A549 (cell line): Measurements from ENCODE around the gene VSIG2. TPM values are rescaled to one million over a fixed set of nuclear protein-coding genes. Genes with fewer than 3 reads are reported as not detected.

ENCODE experiments used
- ATAC-seq, 2 experiments: fragments of 200-7000 bp in 1 of 2; fragments of >200 bp in 1 of 2; cut with Nextera tagmentation in 1 of 2; cut with Tn5 transposase in 1 of 2; 3 replicates each; pipeline versions ENCODE4 v1.8.0 to v1.9.1; 2018 to 2020; ENCODE audit warnings: mild to moderate bottlenecking in 1 of 2, moderate library complexity in 1 of 2
- CTCF ChIA-PET: fragments of 300-600 bp; sonication (Branson Sonifier 250); formaldehyde crosslinking; extraction: SDS; loops from one replicate; lab custom pipeline; 2021; ENCODE audit warnings: antibody characterized with exemption, inconsistent platforms; lab: Yijun Ruan, JAX
- POLR2A ChIA-PET: fragments of 350-600 bp; formaldehyde crosslinking; extraction: SDS; loops from one replicate; lab custom pipeline; 2021; ENCODE audit warnings: antibody characterized with exemption, inconsistent platforms; lab: Yijun Ruan, JAX
- DNase-seq, 2 experiments: peaks; one replicate each; pipeline versions ENCODE4 v3.0.0 to v3.0.0-alpha.2; 2011 to 2016; ENCODE audit warnings: low read depth in 1 of 2, low spot score in 1 of 2
- FAIRE-seq: peaks from 2 replicates; lab custom pipeline; 2011; peaks lifted over from hg19 to GRCh38; lab: Jason Lieb, UNC
- H3K27ac ChIP-seq, 2 experiments: fragments of >200 bp; sonication (Bioruptor Twin); formaldehyde crosslinking; 3 replicates each; pipeline ENCODE4 v1.5.1; 2016 to 2017
- H3K4me1 ChIP-seq: fragments of >200 bp; sonication (Bioruptor Twin); formaldehyde crosslinking; 3 replicates; pipeline ENCODE4 v1.6.1; 2016
- H3K4me2 ChIP-seq: fragments of >200 bp; sonication (Bioruptor Twin); formaldehyde crosslinking; 3 replicates; pipeline ENCODE4 v1.6.1; 2016
- H3K4me3 ChIP-seq: fragments of >200 bp; sonication (Bioruptor Twin); formaldehyde crosslinking; 3 replicates; pipeline ENCODE4 v1.5.1; 2016
- H3K9me3 ChIP-seq: fragments of >200 bp; sonication (Bioruptor Twin); formaldehyde crosslinking; 3 replicates; pipeline ENCODE4 v1.6.1; 2016
- BHLHE40 ChIP-seq: IDR thresholded peaks from 2 replicates; pipeline ENCODE4 v1.6.1; 2012; ENCODE audit warnings: low read depth, low read length, inconsistent platforms
- CBX2 ChIP-seq: fragments of 200-600 bp; sonication (generic); IDR thresholded peaks from 2 replicates; pipeline ENCODE4 v1.6.1; 2016; ENCODE audit warnings: low read depth, mild to moderate bottlenecking, borderline replicate concordance
- CBX8 ChIP-seq: fragments of 200-600 bp; sonication (generic); IDR thresholded peaks from 2 replicates; pipeline ENCODE4 v1.6.1; 2016
- CHD2 ChIP-seq: fragments of 150-350 bp; IDR thresholded peaks from 2 replicates; pipeline ENCODE4 v1.6.1; 2014; ENCODE audit warnings: low read length; ENCODE audit not compliant: partially characterized antibody
- CHD4 ChIP-seq: fragments of 200-600 bp; sonication (generic); IDR thresholded peaks from 2 replicates; pipeline ENCODE4 v1.6.1; 2016; ENCODE audit warnings: antibody characterized with exemption, mild to moderate bottlenecking, borderline replicate concordance
- ELK1 ChIP-seq: fragments of 150-350 bp; IDR thresholded peaks from 2 replicates; pipeline ENCODE4 v1.6.1; 2014; ENCODE audit warnings: low read depth, mild to moderate bottlenecking, low read length
- EP300 ChIP-seq, 2 experiments: fragments of >200 bp; sonication (Bioruptor Twin); formaldehyde crosslinking; IDR thresholded peaks; 2 replicates in 1 of 2; 3 replicates in 1 of 2; pipeline ENCODE4 v1.6.1; 2016 to 2017
- ESRRA ChIP-seq: fragments of 150-350 bp; IDR thresholded peaks from 2 replicates; pipeline ENCODE4 v1.6.1; 2014; ENCODE audit warnings: mild to moderate bottlenecking, low read length, borderline replicate concordance
- FOXS1 ChIP-seq: fragments of 250-450 bp; sonication (Bioruptor Pico); IDR thresholded peaks from 2 replicates; pipeline ENCODE4 v1.5.0; 2020; ENCODE audit warnings: mild to moderate bottlenecking, moderate library complexity
- GATA3 ChIP-seq: IDR thresholded peaks from 2 replicates; pipeline ENCODE4 v1.6.1; 2012; ENCODE audit warnings: borderline replicate concordance
- HDAC2 ChIP-seq: fragments of 200-600 bp; sonication (generic); IDR thresholded peaks from 2 replicates; pipeline ENCODE4 v1.6.1; 2016
- HOXA7 ChIP-seq: fragments of 250-450 bp; sonication (Bioruptor Pico); IDR thresholded peaks from 2 replicates; pipeline ENCODE4 v1.5.0; 2020; ENCODE audit warnings: mild to moderate bottlenecking, moderate library complexity
- HOXB13 ChIP-seq: fragments of 250-450 bp; sonication (Bioruptor Pico); IDR thresholded peaks from 2 replicates; pipeline ENCODE4 v1.5.0; 2020; ENCODE audit warnings: low read depth, mild to moderate bottlenecking, moderate library complexity
- HOXB5 ChIP-seq: fragments of 250-450 bp; sonication (Bioruptor Pico); IDR thresholded peaks from 2 replicates; pipeline ENCODE4 v1.5.0; 2020; ENCODE audit warnings: mild to moderate bottlenecking, moderate library complexity
- MAFK ChIP-seq: fragments of 450-650 bp; IDR thresholded peaks from 2 replicates; pipeline ENCODE4 v1.6.1; 2014; ENCODE audit not compliant: partially characterized antibody
- MAZ ChIP-seq: fragments of 150-350 bp; IDR thresholded peaks from 2 replicates; pipeline ENCODE4 v1.6.1; 2014; ENCODE audit warnings: antibody characterized with exemption, low read depth, low read length, borderline replicate concordance
- NFE2L2 ChIP-seq: fragments of 150-350 bp; conservative IDR thresholded peaks from 2 replicates; pipeline ENCODE4 v1.6.1; 2014; ENCODE audit warnings: low read length
- NPAS2 ChIP-seq: fragments of 250-450 bp; sonication (Bioruptor Pico); IDR thresholded peaks from 2 replicates; pipeline ENCODE4 v1.8.0; 2022; ENCODE audit warnings: mild to moderate bottlenecking, moderate library complexity, borderline replicate concordance
- PHF8 ChIP-seq: fragments of 200-600 bp; sonication (generic); IDR thresholded peaks from 2 replicates; pipeline ENCODE4 v1.6.1; 2016; ENCODE audit warnings: low read depth, mild to moderate bottlenecking, antibody characterized with exemption, moderate library complexity, borderline replicate concordance
- RAD21 ChIP-seq, 2 experiments: fragments of >200 bp in 1 of 2; sonication (Bioruptor Twin) in 1 of 2; formaldehyde crosslinking in 1 of 2; IDR thresholded peaks in 1 of 2; conservative IDR thresholded peaks in 1 of 2; 2 replicates in 1 of 2; 3 replicates in 1 of 2; pipeline ENCODE4 v1.6.1; 2012 to 2018; ENCODE audit warnings: inconsistent platforms in 1 of 2
- USF2 ChIP-seq: fragments of 450-650 bp; IDR thresholded peaks from 2 replicates; pipeline ENCODE4 v1.6.1; 2014; ENCODE audit warnings: antibody characterized with exemption
- ZFP36 ChIP-seq: fragments of 450-650 bp; IDR thresholded peaks from 2 replicates; pipeline ENCODE4 v1.6.1; 2014; ENCODE audit warnings: borderline replicate concordance; ENCODE audit not compliant: partially characterized antibody
- WGBS: methylation state at CpG from one replicate; pipeline ENCODE4 v1.1.6; 2017; ENCODE audit errors: missing lambda C conversion rate; 5-methylcytosine and 5-hydroxymethylcytosine counted together
- polyA plus RNA-seq, 4 experiments: library from polyadenylated mRNA; depleted of rRNA in 3 of 4; stranded (reverse); fragments of >200 nt; fragmentation: RNase III in 1 of 4; extraction: RNeasy Plus Mini Kit Qiagen cat#74134 plus additional on column Dnase treatment in 1 of 4; gene quantifications; 2 replicates in 3 of 4; 3 replicates in 1 of 4; pipeline ENCODE4 v1.2.3, GENCODE V29; 2011 to 2017
- TF ChIP-seq, protein P1 (sequence below): fragments of 250-450 bp; sonication (Bioruptor Pico); IDR thresholded peaks from 2 replicates; pipeline ENCODE4 v1.5.0; 2020; ENCODE audit warnings: low read depth, mild to moderate bottlenecking, moderate library complexity
- TF ChIP-seq, protein P2 (sequence below): fragments of >200 bp; sonication (Bioruptor Twin); formaldehyde crosslinking; IDR thresholded peaks from 3 replicates; pipeline ENCODE4 v1.6.1; 2016

The VSIG2 gene
- polyA plus RNA-seq, 2 of the 4 experiments (the other 2 are of a cell fraction) = not detected

DNA sequence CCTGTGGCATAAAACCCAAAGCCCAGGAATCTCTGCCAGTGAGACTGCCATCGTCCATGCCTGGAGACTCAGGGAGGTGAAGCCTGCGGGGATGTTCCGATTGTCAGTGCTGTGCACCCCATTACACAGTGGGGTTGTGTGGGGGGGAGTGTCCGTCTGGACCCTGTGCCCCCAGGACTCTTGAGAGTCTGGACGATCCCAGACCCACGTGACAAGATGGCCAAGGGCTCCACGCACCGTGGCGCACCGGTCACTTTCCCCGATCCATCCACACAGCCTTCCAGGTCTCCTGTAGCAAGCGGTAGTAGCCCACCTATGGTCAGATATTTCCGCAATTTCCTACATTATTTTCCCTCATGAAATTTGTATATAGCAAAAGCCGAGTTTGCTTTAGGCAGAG lies 33.3 kb downstream of the VSIG2 start:
- FAIRE-seq = no peak
- WGBS = 67% methylated on average over 14 of the region's 14 CpGs
- H3K27ac ChIP-seq = no peak overlapping the region
- POLR2A ChIA-PET = no interaction called here
- CTCF ChIA-PET = interaction anchor here (1.0 kb wide), 1 partner anchor 75 kb away, joined by 3 read pairs; no protein-coding TSS in a partner anchor
- peak overlapping the region; percentile 81; the same call in 2 of the 3 replicates for H3K4me2 ChIP-seq
- no peaks in the 10 kb centered on the region for H3K4me1 ChIP-seq
- no peak for TF ChIP-seq HOXB5 (CRISPR knock-in tag)
- TF ChIP-seq USF2 = no peak
- TF ChIP-seq CBX2 = no peak
- TF ChIP-seq HOXB13 = no peak
- TF ChIP-seq CBX8 = no peak
- no peak for TF ChIP-seq MAZ
- TF ChIP-seq MAFK = no peak
- TF ChIP-seq, protein P1, sequence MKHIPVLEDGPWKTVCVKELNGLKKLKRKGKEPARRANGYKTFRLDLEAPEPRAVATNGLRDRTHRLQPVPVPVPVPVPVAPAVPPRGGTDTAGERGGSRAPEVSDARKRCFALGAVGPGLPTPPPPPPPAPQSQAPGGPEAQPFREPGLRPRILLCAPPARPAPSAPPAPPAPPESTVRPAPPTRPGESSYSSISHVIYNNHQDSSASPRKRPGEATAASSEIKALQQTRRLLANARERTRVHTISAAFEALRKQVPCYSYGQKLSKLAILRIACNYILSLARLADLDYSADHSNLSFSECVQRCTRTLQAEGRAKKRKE (CRISPR knock-in tag) = no peak
- TF ChIP-seq HOXA7 = no peak
- H3K9me3 ChIP-seq = no peaks in the 10 kb centered on the region
- DNase-seq = no peak
- peak overlapping the region; percentile 36; the same call in 1 of the 3 replicates for H3K4me3 ChIP-seq
- no peak; a peak in 1 of 6 replicates for ATAC-seq

DNA sequence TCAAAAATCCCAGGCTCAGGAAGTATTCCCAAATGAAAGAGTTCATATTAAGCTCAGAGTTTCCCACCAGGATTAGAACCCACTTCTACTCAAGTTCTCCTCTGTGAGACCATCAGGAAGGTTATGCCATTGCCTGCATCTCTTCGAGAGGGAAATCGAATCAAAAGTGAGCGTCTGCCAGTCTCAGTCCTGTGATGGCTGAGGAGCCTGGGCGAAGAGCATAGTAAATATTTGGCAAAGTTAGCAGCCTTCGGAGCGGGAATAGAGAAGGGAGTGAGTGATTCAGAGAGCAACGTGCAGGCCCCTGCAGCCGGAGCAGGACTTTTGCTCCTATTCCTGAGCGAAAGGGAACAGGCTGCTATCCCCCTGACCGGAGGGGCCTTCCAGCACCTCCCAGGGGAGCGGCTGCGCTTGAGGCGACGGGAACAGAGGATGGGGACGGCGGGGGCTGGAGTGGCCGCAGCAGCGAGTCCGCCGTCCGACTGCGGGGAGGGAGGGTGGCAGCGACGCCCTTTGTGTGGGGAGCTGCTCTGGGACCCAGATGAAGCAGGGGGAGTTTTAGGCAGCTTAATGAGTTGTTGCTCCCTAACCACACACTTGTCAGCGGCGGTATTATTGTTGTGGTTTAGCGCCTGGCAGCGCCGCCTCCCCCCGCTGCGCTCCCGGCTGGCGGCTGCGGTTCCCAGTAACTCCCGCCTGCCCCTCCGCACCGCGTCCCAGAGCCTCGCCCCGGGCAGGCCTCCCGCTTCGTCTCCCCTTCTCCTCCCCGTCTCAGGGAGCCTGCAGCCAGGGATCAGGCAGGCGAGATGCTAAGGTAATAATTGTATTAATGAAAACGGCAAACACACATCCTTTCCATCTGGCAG lies 34.0 kb downstream of the VSIG2 start:
- FAIRE-seq (no peak), ATAC-seq (peak; percentile 52 to 71; a peak in 5 of 6 replicates), DNase-seq (no peak)
- TF ChIP-seq ESRRA (no peak), MAZ (no peak), HOXA7 (no peak), BHLHE40 (no peak), HOXB5 (CRISPR knock-in tag) (no peak)
- ChIA-PET POLR2A (no interaction called here), CTCF (no interaction called here)
- H3K4me1 ChIP-seq = no peaks in the 10 kb centered on the region
- H3K4me3 ChIP-seq = peak overlapping the region; percentile 36
- WGBS = 21% methylated on average over 24 of the region's 45 CpGs
- no peaks in the 10 kb centered on the region for H3K9me3 ChIP-seq
- H3K4me2 ChIP-seq = peak overlapping the region; percentile 81
- H3K27ac ChIP-seq = 0 out of 6 replicates have a peak overlapping the region, but pooled peaks of 1 of the 2 experiments have one; percentile 16

DNA sequence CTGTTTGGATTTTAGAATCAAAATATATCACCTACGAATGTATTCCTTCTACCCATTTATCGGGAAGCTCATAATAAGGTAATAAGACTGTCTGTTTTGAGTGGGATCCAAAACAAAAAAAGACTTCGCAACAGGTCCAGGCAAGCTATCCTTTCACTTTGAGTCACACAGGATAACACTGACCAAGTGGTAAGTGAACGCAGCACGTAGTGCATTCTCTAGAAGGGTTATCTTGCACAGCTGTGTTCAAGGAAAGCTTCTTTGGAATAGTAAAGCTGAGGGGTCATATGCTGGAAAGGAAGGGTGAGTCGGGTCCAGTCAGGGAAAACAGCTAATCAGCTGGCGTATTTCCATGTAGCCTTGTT lies 34.7 kb downstream of the VSIG2 start:
- POLR2A ChIA-PET = no interaction called here
- no peak for DNase-seq
- TF ChIP-seq, protein P2, sequence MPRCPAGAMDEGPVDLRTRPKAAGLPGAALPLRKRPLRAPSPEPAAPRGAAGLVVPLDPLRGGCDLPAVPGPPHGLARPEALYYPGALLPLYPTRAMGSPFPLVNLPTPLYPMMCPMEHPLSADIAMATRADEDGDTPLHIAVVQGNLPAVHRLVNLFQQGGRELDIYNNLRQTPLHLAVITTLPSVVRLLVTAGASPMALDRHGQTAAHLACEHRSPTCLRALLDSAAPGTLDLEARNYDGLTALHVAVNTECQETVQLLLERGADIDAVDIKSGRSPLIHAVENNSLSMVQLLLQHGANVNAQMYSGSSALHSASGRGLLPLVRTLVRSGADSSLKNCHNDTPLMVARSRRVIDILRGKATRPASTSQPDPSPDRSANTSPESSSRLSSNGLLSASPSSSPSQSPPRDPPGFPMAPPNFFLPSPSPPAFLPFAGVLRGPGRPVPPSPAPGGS = no peak
- no peak for TF ChIP-seq PHF8
- no peak for TF ChIP-seq HDAC2
- no peak for TF ChIP-seq FOXS1 (CRISPR knock-in tag)
- TF ChIP-seq CHD2 = no peak
- H3K9me3 ChIP-seq = no peaks in the 10 kb centered on the region
- ATAC-seq = no peak; a peak in 1 of 6 replicates
- CTCF ChIA-PET = no interaction called here
- FAIRE-seq = no peak
- H3K27ac ChIP-seq = no peak overlapping the region
- H3K4me3 ChIP-seq = no peak overlapping the region
- 75% methylated on average over 7 of the region's 7 CpGs for whole genome bisulfite sequencing
- H3K4me1 ChIP-seq = no peaks in the 10 kb centered on the region
- H3K4me2 ChIP-seq = peak overlapping the region; percentile 81

GRCh38 chr11:124716591-124716990 lies 35.5 kb downstream of the VSIG2 start:
- H3K27ac ChIP-seq = no peak overlapping the region
- FAIRE-seq (no peak), ATAC-seq (no peak), DNase-seq (no peak)
- H3K4me1 ChIP-seq = no peaks in the 10 kb centered on the region
- H3K4me2 ChIP-seq = no peak overlapping the region
- H3K9me3 ChIP-seq = no peaks in the 10 kb centered on the region
- TF ChIP-seq GATA3 (no peak), CHD4 (no peak), EP300 (IDR thresholded peaks at IDR 0.05) (no peak), NFE2L2 (no peak), ELK1 (no peak), NPAS2 (CRISPR knock-in tag) (no peak), ZFP36 (no peak), RAD21 (conservative IDR thresholded peaks at IDR 0.05 in 1 of 2, IDR thresholded peaks at IDR 0.05 in 1 of 2) (no peak)
- TF ChIP-seq, protein P1 (CRISPR knock-in tag) = no peak
- TF ChIP-seq, all 56 proteins: peak for 0
- H3K4me3 ChIP-seq = no peak overlapping the region
- 72% methylated on average over 3 of the region's 3 CpGs for WGBS
- ChIA-PET CTCF (no interaction called here), POLR2A (no interaction called here)
